Measurements from ENCODE around the gene PARPBP. TPM values are rescaled to one million over a fixed set of nuclear protein-coding genes. Genes with fewer than 3 reads are reported as not detected.
"Not testable (repeated sequence)": the region's sequence is repeated elsewhere in the genome, so short reads cannot be mapped to it uniquely, and the experiment has no call there.

The PARPBP gene
- total and polyA plus RNA-seq, 12 donors = 0.39 to 1.8 (median 0.80) TPM; not detected in 1

- no peak for ATAC-seq
- H3K27me3 ChIP-seq = no peaks in the 10 kb centered on the region
- no peaks in the 10 kb centered on the region for H3K4me1 ChIP-seq
- intact Hi-C loops (cut with DNase I) = no loop called here
- H3K4me3 ChIP-seq = no peak overlapping the region
- no peaks in the 10 kb centered on the region for H3K36me3 ChIP-seq
- TF ChIP-seq, protein P1, sequence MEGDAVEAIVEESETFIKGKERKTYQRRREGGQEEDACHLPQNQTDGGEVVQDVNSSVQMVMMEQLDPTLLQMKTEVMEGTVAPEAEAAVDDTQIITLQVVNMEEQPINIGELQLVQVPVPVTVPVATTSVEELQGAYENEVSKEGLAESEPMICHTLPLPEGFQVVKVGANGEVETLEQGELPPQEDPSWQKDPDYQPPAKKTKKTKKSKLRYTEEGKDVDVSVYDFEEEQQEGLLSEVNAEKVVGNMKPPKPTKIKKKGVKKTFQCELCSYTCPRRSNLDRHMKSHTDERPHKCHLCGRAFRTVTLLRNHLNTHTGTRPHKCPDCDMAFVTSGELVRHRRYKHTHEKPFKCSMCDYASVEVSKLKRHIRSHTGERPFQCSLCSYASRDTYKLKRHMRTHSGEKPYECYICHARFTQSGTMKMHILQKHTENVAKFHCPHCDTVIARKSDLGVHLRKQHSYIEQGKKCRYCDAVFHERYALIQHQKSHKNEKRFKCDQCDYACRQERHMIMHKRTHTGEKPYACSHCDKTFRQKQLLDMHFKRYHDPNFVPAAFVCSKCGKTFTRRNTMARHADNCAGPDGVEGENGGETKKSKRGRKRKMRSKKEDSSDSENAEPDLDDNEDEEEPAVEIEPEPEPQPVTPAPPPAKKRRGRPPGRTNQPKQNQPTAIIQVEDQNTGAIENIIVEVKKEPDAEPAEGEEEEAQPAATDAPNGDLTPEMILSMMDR (IDR thresholded peaks at IDR 0.05) = no peak
- no peak overlapping the region for H3K27ac ChIP-seq
- H3K9me3 ChIP-seq = no peaks in the 10 kb centered on the region
- DNase-seq = no peak
Observed at GRCh38 chr12:102220736-102221135, 100.8 kb downstream of the PARPBP start.

- Histone ChIP-seq H3K27me3 (no peaks in the 10 kb centered on the region), H3K27ac (no peak overlapping the region), H3K4me3 (no peak overlapping the region), H3K9me3 (no peaks in the 10 kb centered on the region), H3K36me3 (no peaks in the 10 kb centered on the region), H3K4me1 (no peaks in the 10 kb centered on the region)
- intact Hi-C loops (cut with DNase I) = no loop called here
- TF ChIP-seq, protein P1 (IDR thresholded peaks at IDR 0.05) = no peak
- 79 to 87% methylated on average over 5 of the region's 5 CpGs for WGBS, 2 donors
- ATAC-seq (no peak), DNase-seq (no peak)
Observed at GRCh38 chr12:102227954-102228353, 108.0 kb downstream of the PARPBP start.

DNA sequence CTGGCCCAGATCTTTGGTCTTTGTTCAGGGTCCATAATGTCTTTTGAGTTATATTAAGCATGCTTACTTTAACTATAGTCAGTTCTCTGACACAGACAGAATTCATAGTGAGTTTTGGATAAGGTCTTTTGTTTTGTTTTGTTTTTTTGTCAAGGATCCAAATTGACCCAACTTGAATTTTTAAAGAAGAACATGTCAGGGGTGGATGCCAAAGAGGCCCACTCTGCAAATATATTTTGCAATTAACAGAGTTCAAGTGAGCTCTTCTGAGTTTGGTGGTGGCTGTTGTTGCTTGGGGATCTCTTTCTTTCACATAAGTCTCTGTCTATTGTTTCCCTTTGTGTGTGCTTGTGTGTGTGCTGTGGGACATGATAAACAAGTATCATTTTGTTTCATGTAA, 112.1 kb downstream of the PARPBP start:
- Histone ChIP-seq H3K9me3 (no peaks in the 10 kb centered on the region), H3K27ac (no peak overlapping the region), H3K4me3 (no peak overlapping the region), H3K27me3 (no peaks in the 10 kb centered on the region), H3K4me1 (no peaks in the 10 kb centered on the region), H3K36me3 (no peaks in the 10 kb centered on the region)
- no peak for ATAC-seq
- TF ChIP-seq, protein P1 (IDR thresholded peaks at IDR 0.05) = no peak
- DNase-seq = no peak
- intact Hi-C loops (cut with DNase I) = no loop called here

GRCh38 chr12:102232446-102232845, 112.5 kb downstream of the PARPBP start:
- intact Hi-C loops (cut with DNase I) = no loop called here
- 64 to 66% methylated on average over 1 of the region's 1 CpG for WGBS, 2 donors
- TF ChIP-seq, protein P1 (IDR thresholded peaks at IDR 0.05) = no peak
- no peak overlapping the region for H3K27ac ChIP-seq
- H3K36me3 ChIP-seq = no peaks in the 10 kb centered on the region
- no peaks in the 10 kb centered on the region for H3K4me1 ChIP-seq
- no peaks in the 10 kb centered on the region for H3K9me3 ChIP-seq
- ATAC-seq (peak in 4 of 8 donors; percentile 48 to 87 (median 66)), DNase-seq (peak in 1 of 2 donors; percentile 5)
- no peak overlapping the region for H3K4me3 ChIP-seq
- H3K27me3 ChIP-seq = no peaks in the 10 kb centered on the region

DNA sequence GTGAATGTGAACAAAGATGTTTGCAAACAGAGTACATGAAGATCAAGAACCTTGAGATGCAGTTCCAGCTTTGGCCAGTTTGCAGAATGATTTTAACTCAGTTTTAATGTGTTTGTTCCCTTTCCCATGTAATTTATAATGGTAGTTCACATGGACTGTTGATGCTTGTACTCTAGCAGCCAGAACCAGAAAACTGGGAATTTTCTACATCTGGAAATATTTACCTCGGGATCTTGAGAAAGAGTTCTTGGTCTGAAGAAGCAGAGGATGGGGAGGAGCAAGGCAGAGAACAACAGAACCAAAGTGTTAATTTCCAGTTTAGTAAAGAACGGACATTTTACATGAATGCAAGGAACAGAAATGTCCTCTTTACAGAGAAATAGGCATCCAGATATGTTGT, 114.6 kb downstream of the PARPBP start:
- Histone ChIP-seq H3K4me1 (no peaks in the 10 kb centered on the region), H3K36me3 (no peaks in the 10 kb centered on the region), H3K27me3 (no peaks in the 10 kb centered on the region), H3K27ac (no peak overlapping the region), H3K4me3 (no peak overlapping the region), H3K9me3 (peaks cover 0 to 3% (median 0%) of the 10 kb centered on the region in 11 donors)
- WGBS, 2 donors = 70 to 78% methylated on average over 2 of the region's 2 CpGs
- ATAC-seq = no peak
- TF ChIP-seq, protein P1 (IDR thresholded peaks at IDR 0.05) = no peak
- no peak for DNase-seq
- intact Hi-C loops (cut with DNase I) = no loop called here

GRCh38 chr12:102240859-102241258, 120.9 kb downstream of the PARPBP start:
- H3K36me3 ChIP-seq; ATAC-seq; H3K4me1 ChIP-seq; intact Hi-C loops (cut with DNase I); H3K27ac ChIP-seq; DNase-seq; H3K27me3 ChIP-seq; H3K4me3 ChIP-seq: not testable (repeated sequence)
- peaks cover 0 to 35% (median 4%) of the 10 kb centered on the region in 11 donors for H3K9me3 ChIP-seq
- 93 to 98% methylated on average over 2 of the region's 2 CpGs for WGBS, 2 donors
